Astrocyte of the hippocampus (primary cell): ENCODE measurements around the gene GPR137.
"Not testable (repeated sequence)": the region's sequence is repeated elsewhere in the genome, so short reads cannot be mapped to it uniquely, and the experiment has no call there.

ENCODE experiments used
- DNase-seq: peaks from one replicate; pipeline ENCODE4 v3.0.0; 2011; ENCODE audit warnings: low read depth, low spot score

The GPR137 gene

GRCh38 chr11:64320556-64320955 is 34.9 kb downstream of the GPR137 start:
- no peak for DNase-seq

- DNase-seq: no peak
Observed at GRCh38 chr11:64321026-64321425, 35.4 kb downstream of the GPR137 start.

- DNase-seq: peak; percentile 91
Observed at GRCh38 chr11:64321533-64321932, 35.9 kb downstream of the GPR137 start.

DNA sequence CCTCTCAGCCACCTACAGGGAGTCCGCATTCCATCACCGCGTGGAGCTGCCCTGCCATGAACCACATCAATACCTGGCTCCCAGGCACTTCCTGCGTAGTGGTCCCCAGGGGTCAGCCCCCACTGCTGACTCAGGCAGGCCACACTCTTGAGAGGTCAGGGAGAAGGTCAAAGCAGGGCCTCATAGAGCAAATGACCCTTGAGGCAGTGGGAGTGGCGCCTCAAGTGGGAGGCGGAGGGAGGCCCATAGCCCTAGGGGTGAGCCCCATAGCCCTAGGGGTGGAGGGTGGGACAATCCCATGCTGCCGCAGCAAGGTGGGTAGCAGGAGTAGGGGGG is 37.2 kb downstream of the GPR137 start:
- DNase-seq: no peak

DNA sequence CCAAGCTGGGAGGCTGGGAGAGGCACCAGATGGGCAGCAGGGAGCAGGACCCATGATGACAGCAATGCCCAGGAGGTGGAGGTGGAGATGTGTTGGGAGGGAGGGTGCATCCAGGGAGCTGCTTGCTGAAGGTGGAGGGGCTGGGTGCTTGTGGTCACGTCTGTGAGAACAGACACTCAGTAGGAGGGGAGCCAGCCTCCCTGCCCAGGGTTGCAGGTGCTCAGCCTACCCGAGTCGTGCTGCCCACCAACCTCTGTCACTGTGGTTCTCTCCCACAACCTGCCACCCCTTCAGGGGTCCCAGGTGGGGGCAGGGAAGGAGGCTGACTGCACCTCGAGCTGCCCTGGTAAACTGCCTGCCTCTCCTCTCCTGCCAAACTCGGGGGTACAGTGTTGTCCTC is 37.7 kb downstream of the GPR137 start:
- no peak for DNase-seq

DNA sequence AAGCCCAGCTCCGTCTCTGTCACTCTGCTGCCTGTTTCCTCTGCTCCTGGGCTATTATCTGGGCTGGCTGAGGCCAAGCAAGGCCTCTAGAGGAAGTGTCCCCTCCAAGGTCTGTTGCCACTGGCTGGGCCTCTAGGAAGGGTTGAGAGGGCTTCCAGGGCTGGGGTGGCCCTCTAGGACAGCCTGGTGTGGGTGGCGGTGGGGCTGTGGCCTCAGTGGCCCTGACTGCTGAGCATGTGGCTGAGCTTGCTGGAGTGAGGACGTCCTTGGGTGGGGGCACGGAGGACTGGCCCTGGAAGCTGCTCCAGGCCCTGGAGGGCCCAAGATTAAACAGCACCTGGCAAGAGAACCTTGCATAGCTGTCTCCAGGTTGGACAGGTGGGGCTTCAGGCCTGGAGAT is 38.3 kb downstream of the GPR137 start:
- DNase-seq: not testable (repeated sequence)

GRCh38 chr11:64324692-64325469 is 39.2 kb downstream of the GPR137 start:
- no peak for DNase-seq

DNA sequence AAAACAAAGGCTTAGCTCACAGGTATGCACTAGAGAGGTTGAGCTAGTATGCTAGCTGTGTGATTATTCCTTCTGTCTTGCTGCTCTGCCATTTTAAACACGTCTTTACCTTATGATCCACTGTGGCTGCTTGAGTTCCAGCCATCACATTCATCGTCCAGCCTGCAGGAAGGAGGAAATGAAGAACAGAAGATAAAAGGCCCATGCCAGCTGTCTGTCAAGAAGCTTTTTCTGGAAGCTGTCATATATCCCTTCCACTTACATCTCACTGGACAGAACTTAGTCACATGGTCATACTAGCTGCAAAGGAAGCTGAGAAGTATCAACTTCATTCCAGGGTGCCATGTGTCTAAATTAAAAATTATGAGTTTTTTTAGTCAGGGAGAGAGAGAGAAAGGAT is 41.7 kb downstream of the GPR137 start:
- no peak for DNase-seq

GRCh38 chr11:64327993-64328392 is 42.3 kb downstream of the GPR137 start:
- DNase-seq: no peak

DNA sequence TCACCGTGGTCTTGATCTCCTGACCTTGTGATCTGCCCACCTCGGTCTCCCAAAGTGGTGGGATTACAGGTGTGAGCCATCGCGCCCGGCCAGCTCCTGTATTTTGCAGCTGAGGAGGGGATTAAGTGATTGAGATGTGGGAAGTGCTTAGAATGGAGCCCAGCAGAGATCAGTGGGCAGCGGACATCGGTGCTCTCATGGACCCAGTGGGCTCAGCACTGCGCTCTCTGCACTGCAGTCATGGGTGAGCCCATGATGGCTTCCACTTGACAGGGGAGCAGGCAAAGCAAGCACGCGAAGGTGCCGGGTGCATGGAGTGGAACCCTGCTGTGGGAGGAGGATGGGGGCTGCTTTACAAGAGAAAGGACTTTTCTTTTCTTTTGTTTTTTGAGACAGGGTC is 45.2 kb downstream of the GPR137 start:
- DNase-seq: no peak

DNA sequence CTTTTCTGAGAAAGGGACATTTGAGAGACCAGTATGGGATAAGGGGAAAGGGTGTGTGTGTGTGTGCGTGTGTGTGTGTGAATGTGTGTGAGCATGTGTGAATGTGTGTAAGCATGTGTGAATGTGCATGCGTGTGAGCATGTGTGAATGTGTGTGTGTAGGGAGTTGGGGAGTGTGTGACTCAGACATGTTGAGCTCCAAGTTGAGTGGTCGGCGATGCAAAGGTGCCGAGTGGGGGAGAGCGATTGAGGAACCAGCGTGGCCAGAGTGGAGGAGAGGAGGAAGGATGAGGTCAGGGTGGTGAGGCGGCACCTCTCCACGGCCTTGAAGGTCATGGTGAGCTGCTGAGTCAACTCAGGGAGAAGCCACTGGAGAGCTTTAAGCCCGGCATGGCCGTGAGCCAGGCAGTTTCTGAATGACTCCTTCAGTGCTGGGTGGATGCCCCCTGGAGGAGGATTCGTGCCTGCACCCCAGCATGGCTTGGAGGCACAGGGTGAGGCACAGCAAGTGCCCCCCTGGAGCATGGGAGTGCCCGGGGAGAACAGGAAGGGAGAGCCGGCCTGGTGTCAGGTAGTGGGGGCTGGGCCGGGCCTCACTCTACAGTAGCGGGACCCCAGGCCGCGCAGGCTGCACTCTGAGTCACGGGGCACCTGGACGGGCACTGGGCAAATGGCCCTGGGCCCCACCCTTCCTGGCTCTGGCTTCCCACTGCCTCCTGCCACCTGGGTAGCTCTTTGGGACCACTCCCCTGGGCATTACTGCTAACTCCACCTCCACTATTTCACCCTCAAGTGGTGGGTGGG is 46.1 kb downstream of the GPR137 start:
- peak; percentile 90 for DNase-seq

DNA sequence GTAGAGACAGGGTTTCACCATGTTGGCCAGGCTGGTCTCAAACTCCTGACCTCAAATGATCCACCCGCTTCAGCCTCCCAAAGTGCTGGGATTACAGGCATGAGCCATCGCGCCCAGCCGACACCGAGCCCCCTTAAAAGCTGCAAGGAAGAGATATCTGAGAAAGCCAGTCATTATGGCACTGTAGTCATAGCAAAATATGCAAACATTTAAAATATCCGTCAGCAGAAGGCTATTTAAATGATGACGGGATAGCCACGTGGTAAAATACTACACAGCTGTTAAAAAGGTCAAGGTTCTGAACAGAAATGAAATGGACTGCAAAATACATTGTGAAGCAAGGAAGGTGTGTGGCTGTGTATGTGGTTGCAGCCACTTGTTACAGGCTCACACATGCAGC is 47.9 kb downstream of the GPR137 start:
- no peak for DNase-seq

- DNase-seq: peak; percentile 93
Observed at GRCh38 chr11:64334764-64335735, 49.4 kb downstream of the GPR137 start.

DNA sequence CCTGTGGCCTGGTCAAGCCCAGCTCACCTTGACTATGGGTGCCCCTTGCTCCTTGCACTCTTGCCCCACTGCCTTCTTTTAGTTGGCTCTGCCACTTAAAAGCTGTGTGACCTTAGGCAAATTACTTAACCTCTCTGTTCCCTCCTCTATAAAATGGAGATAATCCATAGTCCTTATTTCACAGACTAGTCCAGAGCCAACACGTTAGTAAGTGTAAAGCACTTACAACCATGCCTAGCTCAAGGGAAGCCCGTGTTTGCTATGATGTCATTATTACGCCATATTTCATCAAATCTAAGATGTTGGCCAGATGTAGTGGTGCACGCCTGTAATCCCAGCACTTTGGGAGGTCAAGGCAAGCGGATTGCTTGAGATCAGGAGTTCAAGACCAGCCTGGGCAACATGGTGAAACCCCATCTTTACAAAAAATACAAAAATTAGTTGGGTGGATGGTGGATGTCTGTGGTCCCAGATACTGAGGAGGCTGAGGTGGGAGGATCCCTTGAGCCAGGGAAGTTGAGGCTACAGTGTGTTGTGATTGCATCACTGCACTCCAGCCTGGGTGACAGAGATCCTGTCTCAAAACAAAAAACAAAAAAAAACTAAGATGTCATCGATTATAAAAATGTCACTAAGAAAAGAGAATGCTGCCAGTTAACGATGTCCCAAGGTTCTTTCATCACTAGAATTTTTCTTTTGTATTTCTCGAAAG is 52.0 kb downstream of the GPR137 start:
- DNase-seq: no peak

DNA sequence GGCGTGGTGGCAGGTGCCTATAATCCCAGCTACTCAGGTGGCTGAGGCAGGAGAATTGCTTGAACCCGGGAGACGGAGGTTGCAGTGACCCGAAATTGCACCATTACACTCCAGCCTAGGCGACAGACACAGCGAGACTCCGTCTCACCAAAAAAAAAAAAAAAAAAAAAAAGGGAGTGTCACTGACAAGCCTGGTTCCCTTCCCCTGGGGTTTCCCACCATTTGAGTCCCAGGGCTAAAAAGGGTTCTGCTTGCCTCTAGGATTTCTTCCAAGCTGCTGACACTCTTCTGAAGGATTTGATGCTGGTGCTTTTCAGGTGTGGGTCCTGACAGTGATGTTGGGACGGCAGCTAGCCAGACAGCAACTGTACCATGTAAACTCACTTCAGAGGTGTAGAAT is 53.1 kb downstream of the GPR137 start:
- no peak for DNase-seq
